GM12878 (cell line): ENCODE measurements around the gene PCCB. TPM values are rescaled to one million over a fixed set of nuclear protein-coding genes. Genes with fewer than 3 reads are reported as not detected.
"Not testable (repeated sequence)": the region's sequence is repeated elsewhere in the genome, so short reads cannot be mapped to it uniquely, and the experiment has no call there.

Source experiments
- ATAC-seq: fragments of 200-7000 bp; cut with Tn5 transposase; 3 replicates; pipeline ENCODE4 v1.9.1; 2020; ENCODE audit warnings: mild to moderate bottlenecking, moderate library complexity
- BruUV-seq: library from RNA; stranded (reverse); fragments of 400-500 nt; replicated peaks from 2 replicates; lab custom pipeline; 2021; lab: Mats Ljungman, UMichigan
- CTCF ChIA-PET: fragments of 300-600 bp; sonication (Branson Sonifier 250); formaldehyde crosslinking; extraction: SDS; loops from one replicate; lab custom pipeline; 2021; ENCODE audit warnings: inconsistent platforms; lab: Yijun Ruan, JAX
- POLR2A ChIA-PET: fragments of 350-600 bp; formaldehyde crosslinking; extraction: SDS; loops from one replicate; lab custom pipeline; 2021; ENCODE audit warnings: inconsistent platforms; lab: Charles Lee
- RAD21 ChIA-PET: fragments of 300-600 bp; sonication (Branson Sonifier 250); formaldehyde crosslinking; loops from one replicate; lab custom pipeline; 2023; ENCODE audit warnings: antibody characterized with exemption; ENCODE audit not compliant: unreplicated experiment; lab: Charles Lee
- SMC1A ChIA-PET: fragments of 300-600 bp; sonication (Branson Sonifier 250); formaldehyde crosslinking; loops from one replicate; lab custom pipeline; 2023; ENCODE audit not compliant: unreplicated experiment, uncharacterized antibody; lab: Charles Lee
- DNase-seq: peaks from one replicate; pipeline ENCODE4 v3.0.0-alpha.2; 2011; ENCODE audit warnings: low read depth, low spot score
- FAIRE-seq: peaks from 3 replicates; lab custom pipeline; 2011; peaks lifted over from hg19 to GRCh38; lab: Jason Lieb, UNC
- H2AFZ ChIP-seq: 2 replicates; pipeline ENCODE4 v1.6.0; 2011; ENCODE audit warnings: low read depth, low read length, control low read depth; ENCODE audit not compliant: control insufficient read depth
- H3K27ac ChIP-seq: 2 replicates; pipeline ENCODE4 v1.5.1; 2011; ENCODE audit warnings: control low read depth; ENCODE audit not compliant: control insufficient read depth, insufficient read depth
- H3K27me3 ChIP-seq, 2 experiments: replicated peaks in 1 of 2; 2 replicates each; pipeline versions ENCODE4 v1.6.0 to v1.6.1; 2011; ENCODE audit warnings: low read length in 1 of 2; ENCODE audit not compliant: control insufficient read depth in 2 of 2, insufficient read depth in 2 of 2
- H3K36me3 ChIP-seq, 2 experiments: 2 replicates each; pipeline ENCODE4 v1.5.1; 2011; ENCODE audit warnings: low read length in 1 of 2; ENCODE audit not compliant: control insufficient read depth in 2 of 2, insufficient read depth in 2 of 2
- H3K4me1 ChIP-seq: 2 replicates; pipeline ENCODE4 v1.6.1; 2011; ENCODE audit warnings: mild to moderate bottlenecking, low read length, moderate library complexity, mixed read lengths; ENCODE audit not compliant: control insufficient read depth, insufficient read depth
- H3K4me2 ChIP-seq: 2 replicates; pipeline ENCODE4 v1.6.0; 2011; ENCODE audit warnings: control low read depth; ENCODE audit not compliant: control insufficient read depth, insufficient read depth
- H3K4me3 ChIP-seq: fragments of 200-600 bp; sonication (generic); 2 replicates; pipeline ENCODE4 v1.5.1; 2016
- H3K79me2 ChIP-seq: 2 replicates; pipeline ENCODE4 v1.6.0; 2011; ENCODE audit warnings: low read length; ENCODE audit not compliant: control insufficient read depth, insufficient read depth
- H3K9ac ChIP-seq: 2 replicates; pipeline ENCODE4 v1.8.0; 2011; ENCODE audit warnings: low read length, control low read depth, mixed read lengths; ENCODE audit not compliant: control insufficient read depth, insufficient read depth
- H3K9me3 ChIP-seq: replicated peaks from 3 replicates; pipeline ENCODE4 v1.5.1; 2011; ENCODE audit warnings: mild to moderate bottlenecking, low read length; ENCODE audit not compliant: control insufficient read depth, insufficient read depth
- H4K20me1 ChIP-seq: 2 replicates; pipeline ENCODE4 v1.6.0; 2011; ENCODE audit not compliant: control insufficient read depth, insufficient read depth
- LARP7 ChIP-seq: fragments of 450-650 bp; IDR thresholded peaks from 2 replicates; pipeline ENCODE4 v1.6.1; 2017; ENCODE audit warnings: mild to moderate bottlenecking
- NRF1 ChIP-seq: conservative IDR thresholded peaks from 2 replicates; pipeline ENCODE4 v1.6.1; 2011; ENCODE audit warnings: mild to moderate bottlenecking, low read depth, low read length, improper control_type of control experiment
- WGBS: methylation state at CpG from one replicate; pipeline ENCODE4 v1.1.6; 2016; ENCODE audit warnings: low lambda C conversion rate; ENCODE audit not compliant: insufficient replicate concordance, insufficient coverage; ENCODE audit errors: missing lambda C conversion rate; 5-methylcytosine and 5-hydroxymethylcytosine counted together
- in situ Hi-C: fragments of 300-500 bp; cut with MboI; formaldehyde crosslinking; loops from 9 replicates; pipeline ENCODE4 v1.14.3; 2018; ENCODE audit warnings: mixed read lengths
- intact Hi-C: fragments of 100-400 bp; cut with micrococcal nuclease; formaldehyde crosslinking; loops from one replicate; pipeline ENCODE4 v1.14.2; 2022; ENCODE audit not compliant: unreplicated experiment
- polyA plus RNA-seq, 11 experiments: library from polyadenylated mRNA; depleted of rRNA in 4 of 11; unstranded in 6 of 11; stranded (reverse) in 5 of 11; fragments of >200 nt; fragmentation: Nextera tagmentation in 4 of 11; fragmentation: Illumina TruSeq in 1 of 11; extraction: Ambion mirVana in 4 of 11; extraction: Trizol in 1 of 11; gene quantifications; 1 replicate in 1 of 11; 2 replicates in 10 of 11; pipeline versions ENCODE4 v1.2.1 to v1.2.3, GENCODE V29; 2011 to 2016; ENCODE audit warnings: inconsistent platforms in 2 of 11, missing spikeins in 2 of 11, low read depth in 1 of 11
- total RNA-seq, 4 experiments: library from RNA; depleted of rRNA in 3 of 4; stranded (reverse); fragments of >200 nt in 3 of 4; fragmentation: Illumina TruSeq in 1 of 4; extraction: Trizol in 1 of 4; gene quantifications; 2 replicates each; pipeline versions ENCODE4 v1.2.1 to v1.2.3, GENCODE V29; 2013 to 2021
- TF ChIP-seq, protein P1 (sequence below): fragments of 450-650 bp; IDR thresholded peaks from 2 replicates; pipeline ENCODE4 v1.6.1; 2017; ENCODE audit warnings: mild to moderate bottlenecking

PCCB gene
- total and polyA plus RNA-seq, 10 of the 15 experiments (the other 5 are each of a cell fraction or from before 2014, with no cell fraction given) = 67.2 to 133 (median 86.9) TPM

DNA sequence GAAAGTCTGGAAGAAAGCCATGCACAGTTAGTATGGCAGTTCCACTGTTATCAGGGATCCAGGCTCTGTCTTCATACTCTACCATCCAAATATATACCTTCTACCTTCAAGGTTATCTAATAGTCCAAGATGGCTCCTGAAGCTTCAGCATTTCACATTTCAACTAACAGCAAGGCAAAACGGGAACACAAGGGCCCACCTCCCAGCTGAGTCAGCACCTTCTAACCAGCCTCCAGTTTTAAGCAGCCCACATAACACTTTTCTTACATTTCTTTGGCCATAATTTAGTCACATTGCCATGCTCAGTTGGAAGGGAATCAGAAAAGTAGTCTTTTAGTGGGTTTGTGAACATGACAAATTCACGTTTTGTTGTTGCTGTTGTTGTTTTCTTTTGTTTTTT, 38.6 kb upstream of the PCCB start:
- no peak for DNase-seq
- ChIA-PET CTCF (no interaction called here), SMC1A (no interaction called here), POLR2A (no interaction called here), RAD21 (no interaction called here)
- intact Hi-C loops (no loop called here), in situ Hi-C loops (no loop called here)
- TF ChIP-seq, protein P1, sequence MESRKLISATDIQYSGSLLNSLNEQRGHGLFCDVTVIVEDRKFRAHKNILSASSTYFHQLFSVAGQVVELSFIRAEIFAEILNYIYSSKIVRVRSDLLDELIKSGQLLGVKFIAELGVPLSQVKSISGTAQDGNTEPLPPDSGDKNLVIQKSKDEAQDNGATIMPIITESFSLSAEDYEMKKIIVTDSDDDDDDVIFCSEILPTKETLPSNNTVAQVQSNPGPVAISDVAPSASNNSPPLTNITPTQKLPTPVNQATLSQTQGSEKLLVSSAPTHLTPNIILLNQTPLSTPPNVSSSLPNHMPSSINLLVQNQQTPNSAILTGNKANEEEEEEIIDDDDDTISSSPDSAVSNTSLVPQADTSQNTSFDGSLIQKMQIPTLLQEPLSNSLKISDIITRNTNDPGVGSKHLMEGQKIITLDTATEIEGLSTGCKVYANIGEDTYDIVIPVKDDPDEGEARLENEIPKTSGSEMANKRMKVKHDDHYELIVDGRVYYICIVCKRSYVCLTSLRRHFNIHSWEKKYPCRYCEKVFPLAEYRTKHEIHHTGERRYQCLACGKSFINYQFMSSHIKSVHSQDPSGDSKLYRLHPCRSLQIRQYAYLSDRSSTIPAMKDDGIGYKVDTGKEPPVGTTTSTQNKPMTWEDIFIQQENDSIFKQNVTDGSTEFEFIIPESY = no peak
- TF ChIP-seq LARP7 (no peak), NRF1 (no peak)
- no peak overlapping the region for H3K27ac ChIP-seq
- no peak overlapping the region for H3K4me3 ChIP-seq
- no peak for FAIRE-seq
- no peak overlapping the region for H3K9ac ChIP-seq
- H2AFZ ChIP-seq = no peak overlapping the region
- no peaks in the 10 kb centered on the region for H3K79me2 ChIP-seq
- ATAC-seq = no peak
- no peak overlapping the region for H3K4me2 ChIP-seq
- H3K4me1 ChIP-seq = no peaks in the 10 kb centered on the region
- no peaks in the 10 kb centered on the region for H4K20me1 ChIP-seq
- no TSS peak for BruUV-seq
- H3K36me3 ChIP-seq = no peaks in the 10 kb centered on the region
- peaks cover 0 to 2% of the 10 kb centered on the region in 2 experiments; a peak in 1 of 4 replicates for H3K27me3 ChIP-seq
- WGBS = 19% methylated on average over 2 of the region's 2 CpGs
- H3K9me3 ChIP-seq = no peaks in the 10 kb centered on the region

GRCh38 chr3:136222746-136223145, 27.4 kb upstream of the PCCB start:
- H2AFZ ChIP-seq, FAIRE-seq, H3K4me1 ChIP-seq, H4K20me1 ChIP-seq, intact Hi-C loops, H3K9me3 ChIP-seq, POLR2A ChIA-PET, H3K27me3 ChIP-seq, H3K4me2 ChIP-seq, DNase-seq, SMC1A ChIA-PET, RAD21 ChIA-PET, BruUV-seq, H3K27ac ChIP-seq, in situ Hi-C loops, H3K4me3 ChIP-seq, H3K36me3 ChIP-seq, ATAC-seq, H3K9ac ChIP-seq, H3K79me2 ChIP-seq, CTCF ChIA-PET: not testable (repeated sequence)
- WGBS = 57% methylated on average over 4 of the region's 4 CpGs
